T47D (cell line): ENCODE measurements around the gene KMT5C.

ENCODE experiments used
- DNase-seq, 2 experiments: peaks; one replicate each; pipeline versions ENCODE4 v3.0.0 to v3.0.0-alpha.2; 2011 to 2012; ENCODE audit warnings: low read depth in 1 of 2, low spot score in 1 of 2
- JUND ChIP-seq: IDR thresholded peaks from 2 replicates; pipeline ENCODE4 v1.6.1; 2012; ENCODE audit warnings: low read depth
- in situ Hi-C: cut with HindIII; loops from 2 replicates; pipeline ENCODE4 v1.10.0; 2016; ENCODE audit warnings: low sequenced_read_pairs, low pct_unique_long_range_greater_than_20kb

Gene KMT5C

DNA sequence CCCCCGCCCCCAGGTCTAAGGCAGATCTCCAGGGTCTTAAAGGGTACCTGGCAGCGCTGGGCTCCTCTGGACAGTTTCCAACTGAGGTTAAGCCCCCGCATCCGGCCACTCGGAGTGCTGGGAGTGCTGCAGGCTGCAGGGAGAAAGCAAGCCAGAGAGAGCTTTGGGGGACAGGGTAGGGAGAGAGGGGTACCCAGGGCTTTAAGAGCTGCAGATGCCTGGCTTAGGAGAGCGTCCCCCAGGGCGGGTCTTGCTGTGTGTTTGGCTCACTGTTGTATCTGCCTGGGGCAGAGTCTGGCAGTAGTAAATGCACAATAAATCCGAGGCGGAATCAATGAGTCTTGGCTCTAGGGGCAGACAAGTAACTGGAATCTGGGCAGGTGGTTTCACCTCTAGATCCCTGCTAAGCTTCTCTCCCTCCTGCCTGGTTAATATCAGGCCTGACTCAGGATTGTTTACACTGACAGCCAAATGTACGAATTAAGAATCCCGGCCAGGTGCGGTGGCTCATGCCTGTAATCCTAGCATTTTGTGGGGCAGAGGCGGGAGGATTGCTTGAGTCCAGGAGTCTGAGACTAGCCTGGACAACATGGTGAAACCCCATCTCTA, 15.6 kb downstream of the KMT5C start:
- DNase-seq: no peak
- in situ Hi-C loops: no loop called here
- TF ChIP-seq JUND: no peak

DNA sequence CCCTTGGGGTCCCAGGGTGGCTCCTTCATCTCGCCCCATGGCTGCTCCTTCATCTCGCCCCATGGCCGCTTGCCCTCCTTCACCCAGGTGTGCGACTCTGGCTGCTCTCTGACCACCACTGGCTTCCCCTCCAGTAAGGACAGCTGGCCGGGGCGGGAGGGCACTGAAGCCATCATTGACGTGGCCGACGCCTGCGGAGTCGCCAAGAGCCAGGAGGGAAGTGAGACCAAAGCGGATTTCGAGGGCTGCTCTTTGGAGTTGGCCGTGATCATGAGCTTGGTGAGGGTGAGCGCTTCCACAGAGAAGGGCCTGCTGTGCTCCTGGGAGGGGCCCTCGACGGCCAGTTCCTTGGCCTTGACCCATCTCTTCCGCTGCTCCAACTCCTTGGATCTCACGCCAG, 18.8 kb downstream of the KMT5C start:
- TF ChIP-seq JUND: no peak
- in situ Hi-C loops: no loop called here
- no peak for DNase-seq

DNA sequence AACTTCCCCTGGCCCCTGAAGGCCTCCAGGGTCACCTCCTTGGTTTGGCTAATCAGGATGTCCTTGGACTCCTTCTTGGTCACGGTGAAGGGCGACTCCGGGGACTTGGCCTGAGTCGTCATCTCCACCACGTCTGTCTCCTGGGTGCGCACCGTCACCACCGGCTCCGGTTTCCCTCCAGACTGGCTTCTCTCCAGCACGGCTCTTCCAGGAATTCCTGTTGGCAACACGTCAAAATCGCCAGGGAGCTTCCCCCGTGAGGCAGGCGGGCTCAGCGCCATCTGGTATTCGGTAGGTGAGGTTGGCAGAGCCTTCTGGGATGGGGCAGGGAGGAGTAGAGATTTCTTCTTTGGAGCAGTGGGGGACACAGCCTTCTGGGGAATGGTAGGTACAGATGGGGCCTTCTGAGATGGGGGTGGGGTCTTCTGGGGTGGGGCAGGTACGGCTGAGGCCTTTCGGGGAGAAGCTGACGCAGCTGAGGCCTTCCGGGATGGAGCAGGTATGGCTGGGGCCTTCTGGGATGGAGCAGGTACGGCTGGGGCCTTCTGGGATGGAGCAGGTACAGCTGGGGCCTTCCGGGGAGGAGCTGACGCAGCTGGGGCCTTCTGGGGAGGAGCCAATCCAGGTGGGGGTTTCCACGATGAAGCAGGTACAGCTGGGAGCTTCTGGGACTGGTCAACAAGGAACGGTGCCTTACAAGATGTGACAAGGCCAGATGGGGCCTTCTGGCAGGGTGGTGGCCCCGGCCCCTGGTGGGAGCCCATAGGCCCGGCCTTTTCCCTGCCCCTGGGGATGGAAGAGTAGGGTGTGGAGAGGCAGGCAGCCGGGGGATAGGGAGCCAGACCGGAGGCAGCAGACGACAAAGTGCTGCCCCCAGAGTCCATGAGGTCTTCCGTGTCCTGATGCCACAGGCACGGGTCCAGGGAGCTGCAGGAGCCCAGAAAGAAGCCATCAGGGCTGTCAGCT, 19.6 kb downstream of the KMT5C start:
- in situ Hi-C loops: no loop called here
- no peak for DNase-seq
- TF ChIP-seq JUND: no peak

DNA sequence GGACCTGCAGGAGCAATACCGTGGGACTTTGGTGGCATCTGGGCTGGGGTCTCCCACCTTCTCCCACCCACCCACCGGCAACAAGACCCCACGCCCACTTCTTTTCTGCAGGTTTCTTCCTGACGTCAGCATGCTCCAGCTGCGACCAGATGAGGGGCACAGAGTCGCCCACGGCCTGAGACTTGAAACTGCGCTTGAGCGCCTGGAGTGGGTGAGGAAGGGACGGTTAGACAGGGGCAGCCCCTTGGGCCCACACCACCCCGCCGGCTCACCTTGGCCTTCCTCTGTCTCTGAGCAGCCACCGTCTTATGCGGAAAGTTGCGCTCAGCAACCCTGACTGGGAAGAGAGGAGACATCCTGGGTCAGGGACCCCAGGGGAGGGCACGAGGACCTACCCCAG, 21.2 kb downstream of the KMT5C start:
- in situ Hi-C loops: no loop called here
- DNase-seq: no peak
- TF ChIP-seq JUND: no peak

DNA sequence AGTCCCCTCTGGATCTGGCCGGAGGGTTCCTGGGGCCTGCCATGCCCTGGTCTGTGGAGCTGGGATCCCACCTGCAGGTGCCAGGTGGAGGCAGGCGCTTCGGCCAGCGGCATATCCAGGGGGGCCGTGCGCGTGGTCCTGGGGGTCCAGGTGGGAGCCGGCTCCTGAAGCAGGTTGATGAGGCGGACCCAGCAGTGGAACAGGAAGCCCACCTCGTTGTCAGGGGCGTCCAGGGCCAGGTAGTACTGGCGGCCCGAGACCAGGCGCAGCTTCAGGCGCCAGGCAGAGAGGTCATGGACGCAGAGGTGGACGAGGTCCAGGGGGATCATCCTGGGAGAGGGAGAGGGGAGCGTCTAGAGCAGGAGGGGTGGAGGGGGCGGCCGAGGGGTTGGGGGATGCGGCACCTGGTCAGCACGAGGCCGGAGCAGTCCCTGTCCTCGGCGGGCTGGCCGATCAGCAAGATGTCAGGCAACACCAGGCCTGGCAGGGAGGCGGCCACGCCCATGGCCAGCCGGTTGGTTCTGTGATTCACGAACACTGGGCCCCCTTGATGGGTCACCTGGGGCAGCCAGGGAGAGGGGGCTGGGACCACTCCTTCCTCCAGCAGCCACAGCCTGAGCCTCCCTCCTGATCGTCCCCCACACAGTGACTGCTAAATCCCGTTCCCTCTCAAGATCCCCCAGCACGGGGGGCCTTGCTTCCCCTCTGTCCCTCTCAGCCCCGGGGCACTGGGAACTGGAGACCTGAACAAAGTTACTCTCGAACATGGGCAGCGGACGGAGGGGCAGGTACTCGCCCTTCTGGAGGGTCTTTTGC, 22.7 kb downstream of the KMT5C start:
- in situ Hi-C loops: no loop called here
- DNase-seq: no peak
- no peak for TF ChIP-seq JUND

DNA sequence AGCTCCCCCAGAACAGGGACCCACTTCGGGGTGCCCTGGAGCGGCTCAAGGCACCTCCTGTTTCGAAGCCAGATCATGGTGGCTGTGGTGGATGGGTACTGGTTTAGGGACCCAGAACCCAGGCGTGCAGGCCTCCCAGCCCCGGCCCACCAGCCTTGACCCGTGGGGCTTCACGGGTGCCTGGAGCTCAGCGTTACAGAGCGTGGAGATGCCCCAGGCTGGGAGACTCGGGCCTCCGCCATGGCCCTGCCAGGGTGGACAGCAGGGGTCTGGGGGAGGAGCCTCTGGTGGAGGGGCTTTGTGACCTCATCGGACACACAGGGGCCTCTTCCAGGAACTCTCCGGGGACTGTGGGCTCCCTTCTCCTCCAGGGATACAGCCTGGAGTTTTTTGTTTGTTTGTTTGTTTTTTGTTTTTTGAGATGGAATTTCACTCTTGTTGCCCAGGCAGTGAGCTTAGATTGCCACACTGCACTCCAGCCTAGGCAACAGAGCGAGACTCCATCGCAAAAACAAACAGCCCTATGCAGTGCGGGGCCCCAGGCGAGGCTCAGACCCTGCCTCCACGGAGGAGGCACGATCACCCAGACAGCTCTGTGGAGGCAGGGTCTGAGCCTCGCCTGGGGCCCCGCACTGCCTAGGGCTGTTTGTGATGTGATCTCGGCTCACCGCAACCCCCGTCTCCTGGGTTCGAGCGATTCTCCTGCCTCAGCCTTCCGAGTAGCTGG, 23.5 kb downstream of the KMT5C start, which contains the start of gene GARIN5B:
Gene GARIN5B (minus strand): TSS at position 271 of the 727 bp plus-strand sequence. CDS start 194 bp downstream, at position 77.
- DNase-seq: no peak
- TF ChIP-seq JUND: no peak
- in situ Hi-C loops: no loop called here

DNA sequence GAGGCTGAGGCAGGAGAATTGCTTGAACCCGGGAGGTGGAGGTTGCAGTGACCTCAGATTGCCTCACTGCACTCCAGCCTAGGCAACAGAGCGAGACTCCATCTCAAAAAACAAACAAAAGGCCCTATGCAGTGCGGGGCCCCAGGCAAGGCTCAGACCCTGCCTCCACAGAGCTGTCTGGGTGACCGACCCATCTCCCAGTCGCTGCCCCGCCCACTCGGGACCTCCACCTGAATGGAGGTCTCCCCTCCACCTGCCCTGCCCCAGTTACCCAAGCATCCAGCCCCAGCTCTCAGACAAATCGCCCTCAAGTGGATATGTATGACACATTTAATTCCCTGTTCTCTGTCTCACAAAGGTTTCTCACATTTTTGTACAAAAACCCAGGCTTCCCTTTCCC, 25.6 kb downstream of the KMT5C start:
- TF ChIP-seq JUND: no peak
- in situ Hi-C loops: no loop called here
- DNase-seq: no peak

DNA sequence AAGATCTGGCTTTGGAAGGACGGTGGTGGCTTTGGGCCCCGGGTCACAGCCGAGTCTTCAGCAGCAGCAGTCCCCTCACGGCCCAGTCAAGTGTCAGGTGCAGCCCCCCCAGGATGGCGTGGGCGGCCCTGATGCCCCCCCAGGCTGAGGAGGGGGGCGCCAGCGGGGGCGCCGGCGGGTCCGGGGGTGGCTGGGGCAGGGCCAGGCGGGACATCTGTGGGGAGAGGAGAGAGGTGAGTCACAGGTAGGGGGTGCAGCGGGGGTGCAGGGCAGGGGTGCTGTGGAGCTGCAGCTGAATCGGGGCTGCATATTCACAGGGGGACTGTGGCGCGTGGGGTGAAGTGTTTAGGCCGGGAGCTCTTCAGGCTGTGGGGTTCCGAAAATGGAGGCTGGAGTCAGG, 26.3 kb downstream of the KMT5C start:
- in situ Hi-C loops: no loop called here
- no peak for TF ChIP-seq JUND
- DNase-seq: no peak

DNA sequence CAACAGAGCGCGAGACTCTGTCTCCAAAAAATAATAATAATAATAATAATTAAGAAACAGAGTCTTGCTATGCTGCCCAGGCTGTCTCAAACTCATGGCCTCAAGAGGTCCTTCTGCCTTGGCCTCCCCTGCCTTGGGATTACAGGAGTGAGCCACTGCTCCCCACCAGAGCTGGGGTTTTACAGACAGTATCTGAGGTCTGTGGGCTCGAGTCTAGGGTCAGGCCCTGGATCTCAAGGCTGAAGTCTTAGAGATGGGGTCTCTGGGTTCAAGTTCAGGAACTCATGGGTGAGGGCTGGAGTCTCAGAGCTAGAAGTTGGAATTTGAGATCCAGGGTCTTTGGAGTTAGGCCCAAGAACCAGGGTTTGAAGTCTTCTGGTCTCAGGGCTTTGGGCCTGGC, 27.1 kb downstream of the KMT5C start:
- DNase-seq: no peak
- in situ Hi-C loops: no loop called here
- TF ChIP-seq JUND: no peak

DNA sequence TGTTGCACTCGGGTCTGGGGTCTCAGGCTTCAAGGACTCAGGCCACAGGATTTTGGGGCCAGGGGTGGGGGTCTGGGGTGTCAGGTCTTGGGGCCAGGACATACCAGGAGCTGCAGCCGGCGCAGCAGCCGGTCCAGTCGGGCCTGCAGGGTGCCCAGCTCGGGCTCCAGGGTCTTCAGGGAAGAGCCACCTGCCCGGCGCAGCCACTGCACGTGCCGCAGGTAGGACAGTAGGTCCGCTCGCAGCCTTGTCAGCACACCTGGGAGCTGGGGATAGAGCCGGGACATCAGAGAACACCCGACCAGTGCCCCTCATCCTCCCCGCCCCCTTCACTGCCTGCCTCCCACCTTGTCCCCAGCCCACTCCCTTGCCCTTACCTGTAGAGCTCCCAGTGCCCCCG, 28.4 kb downstream of the KMT5C start:
- in situ Hi-C loops: no loop called here

DNA sequence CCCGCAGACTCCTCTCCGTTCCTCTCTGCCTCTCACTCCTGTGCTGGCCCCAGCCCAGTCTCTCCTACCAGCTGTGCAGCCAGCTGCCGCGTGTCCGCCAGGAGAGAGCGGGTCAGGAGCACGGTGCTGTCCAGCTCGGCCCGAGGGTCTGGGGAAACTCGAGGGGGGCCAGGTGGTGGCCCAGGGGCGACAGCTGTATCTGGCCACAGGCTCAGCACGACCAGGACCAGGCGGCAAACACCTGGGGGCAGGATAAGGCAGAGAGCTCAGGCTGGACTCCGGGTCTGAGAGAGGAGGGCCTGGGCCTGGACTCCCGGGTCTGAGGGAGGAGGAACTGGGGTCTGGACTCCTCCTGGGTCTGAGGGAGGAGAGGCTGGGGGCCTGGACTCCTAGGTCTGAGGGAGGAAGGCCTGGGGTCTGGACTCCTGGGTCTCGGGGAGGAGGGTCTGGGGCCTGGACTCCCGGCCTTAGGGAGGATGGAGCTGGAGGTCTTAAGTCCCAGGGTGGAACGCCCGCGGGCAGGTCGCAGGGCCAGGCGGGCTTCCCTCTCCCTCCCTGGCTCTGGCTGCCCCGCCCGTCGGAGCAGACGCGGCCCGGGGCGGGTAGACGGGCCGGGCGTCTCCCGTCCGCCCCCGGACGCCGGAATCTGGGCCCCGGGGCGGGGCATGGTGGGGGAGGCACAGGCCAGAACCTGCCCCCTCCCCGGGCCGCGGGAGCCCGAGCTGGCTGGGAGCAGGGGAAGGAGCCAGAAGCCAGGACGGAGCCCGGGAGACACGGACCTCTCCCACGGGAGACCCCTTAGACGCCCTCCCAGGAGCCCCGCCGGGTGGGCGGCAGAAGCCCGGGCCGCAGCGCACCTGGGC, 29.3 kb downstream of the KMT5C start:
- DNase-seq: no peak
- no peak for TF ChIP-seq JUND
- in situ Hi-C loops: no loop called here

More for the DNA sequence above, 28.4 kb downstream of the KMT5C start:
- no peak for TF ChIP-seq JUND
- no peak for DNase-seq
